Cortex of kidney (tissue), 1 donor: ENCODE results near the gene SYNM.

Experiments
- DNase-seq: peaks from one replicate; lab custom pipeline; 2025; lab: John Stamatoyannopoulos, UW

SYNM gene

DNA sequence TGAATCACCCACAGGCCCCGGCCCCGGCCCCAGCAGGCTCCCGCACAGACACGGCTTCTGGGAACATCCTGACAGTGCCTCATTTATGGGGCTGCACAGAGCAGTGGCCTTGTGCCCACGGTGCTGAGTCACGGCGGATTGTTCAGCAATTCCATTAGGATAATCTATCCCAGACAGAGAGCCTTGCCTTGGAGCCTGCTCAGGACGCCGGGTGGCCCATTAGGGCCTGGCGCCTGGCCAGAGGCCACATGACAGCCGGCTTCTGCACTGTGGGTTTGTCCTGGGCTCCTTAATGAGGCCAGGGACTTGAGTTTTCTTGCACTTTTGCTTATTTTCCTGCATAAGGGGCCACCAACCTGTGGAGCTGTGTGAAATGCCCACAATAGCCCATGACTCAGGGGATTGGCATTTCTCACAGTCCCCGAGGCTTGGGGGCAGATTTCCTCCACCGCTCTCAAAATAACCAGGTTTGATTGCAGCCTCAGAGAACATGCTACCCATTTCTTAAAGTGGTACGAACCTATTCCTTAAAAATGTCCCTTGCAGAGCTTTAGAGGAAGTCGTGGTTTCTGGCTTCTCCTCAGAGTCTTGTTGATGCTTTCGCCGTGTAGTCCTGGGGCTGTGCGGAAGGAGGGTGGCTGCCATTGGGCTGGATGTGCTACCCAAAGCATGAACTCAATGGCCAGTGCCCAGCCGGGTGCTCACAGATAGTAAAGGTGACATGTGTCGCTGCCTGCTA, 19.0 kb downstream of the SYNM start:
- DNase-seq = no peak

DNA sequence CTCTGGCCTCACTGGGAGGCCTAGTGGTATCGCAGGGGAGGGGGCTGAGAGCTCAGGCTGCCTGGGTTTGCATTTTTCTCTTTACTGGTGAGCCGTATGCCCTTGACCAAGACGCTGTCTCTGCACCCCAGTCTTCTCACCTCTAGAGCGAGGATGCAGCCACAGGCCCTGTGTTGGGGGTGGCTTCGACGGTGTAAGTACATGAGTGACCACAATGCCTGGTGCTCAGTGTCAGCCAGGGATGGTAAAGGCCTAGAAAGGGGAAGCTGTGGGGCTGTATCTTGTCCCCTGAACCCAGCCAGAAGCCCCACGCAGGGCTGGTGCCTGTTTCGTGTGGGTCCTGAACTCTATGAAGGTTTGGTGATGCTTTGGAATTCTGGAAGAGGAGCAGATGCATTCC, 19.8 kb downstream of the SYNM start:
- DNase-seq = no peak

DNA sequence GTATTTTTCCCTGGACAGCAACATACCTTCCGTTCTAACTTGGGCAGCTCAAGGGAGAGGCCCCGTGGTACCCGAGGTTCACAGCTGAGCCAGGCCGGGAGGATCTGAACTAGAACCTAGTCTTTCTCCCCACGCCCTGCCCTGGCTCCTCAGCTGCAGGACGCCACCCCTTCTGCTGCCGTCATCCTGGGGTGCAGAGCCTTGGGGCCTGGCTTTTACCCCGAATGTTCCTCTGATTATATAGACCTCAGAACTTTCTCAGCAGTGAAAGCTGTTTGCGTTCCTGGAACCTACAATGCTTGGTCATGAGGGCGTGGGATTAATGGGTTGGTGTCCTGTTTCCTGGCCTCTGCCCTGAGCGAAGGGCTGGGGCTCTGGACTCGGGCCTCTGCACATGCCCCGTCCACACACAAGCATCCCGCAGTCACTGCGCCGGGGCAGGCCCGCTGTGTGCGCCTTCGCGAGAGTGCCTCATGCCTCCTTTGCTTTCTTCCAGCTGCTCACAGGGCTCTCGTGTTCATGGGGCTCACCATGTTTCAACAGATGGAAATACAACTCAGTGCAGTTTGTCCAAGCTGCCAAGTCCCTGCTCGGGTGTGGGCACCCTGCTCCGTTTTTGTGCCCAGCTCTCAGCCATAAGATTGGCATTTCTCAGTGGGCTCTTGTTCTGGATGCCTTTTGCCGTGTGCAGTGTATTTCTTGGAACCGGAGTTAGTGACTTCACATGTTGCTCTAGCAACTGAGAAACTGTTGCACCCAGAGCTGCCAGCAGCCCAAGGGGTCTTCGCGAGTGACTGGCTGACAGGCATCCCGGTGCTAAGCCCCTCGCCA, 20.4 kb downstream of the SYNM start:
- DNase-seq = no peak

DNA sequence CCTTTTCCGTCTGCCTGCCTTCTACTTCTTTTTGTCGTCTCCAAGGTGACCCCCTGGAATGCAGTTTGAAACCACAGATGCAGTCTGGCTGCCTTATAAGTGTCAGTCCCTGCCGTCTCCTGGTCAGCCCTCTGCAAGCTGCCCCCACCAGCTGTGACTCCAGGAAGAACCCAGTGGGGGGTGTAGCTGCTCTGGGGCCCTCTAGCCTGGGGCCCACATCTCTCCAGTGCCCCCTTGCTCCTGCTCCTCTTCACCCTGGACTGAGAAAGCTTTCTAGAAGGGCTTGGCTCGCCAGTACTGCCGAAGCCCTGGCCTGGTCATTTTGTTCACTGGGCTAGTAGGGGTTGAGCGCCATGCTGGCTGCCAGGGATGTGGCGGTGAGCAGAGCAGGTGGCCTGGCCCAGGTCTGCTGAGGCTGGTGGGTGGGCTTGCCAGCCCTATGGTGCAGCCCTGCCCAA, 21.3 kb downstream of the SYNM start:
- no peak for DNase-seq

DNA sequence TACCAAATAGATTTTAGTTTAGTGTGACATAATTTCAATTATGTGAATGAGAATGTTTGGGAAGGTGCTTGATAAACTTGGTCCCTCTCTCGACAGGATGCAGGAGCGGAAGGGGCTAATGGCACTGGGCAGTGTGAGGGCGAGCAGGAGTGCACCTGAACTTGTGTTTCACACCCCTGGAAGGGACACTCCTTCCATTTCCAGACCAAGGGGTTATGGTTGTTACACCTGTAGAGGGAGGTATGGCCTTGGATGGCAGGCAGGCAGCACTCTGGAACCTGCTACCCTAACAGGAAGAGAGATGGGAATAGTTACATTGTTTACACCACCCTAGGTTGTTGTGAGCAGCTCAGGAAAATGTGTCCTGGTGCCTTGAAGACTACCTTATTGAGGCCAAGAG, 22.1 kb downstream of the SYNM start:
- DNase-seq = no peak

DNA sequence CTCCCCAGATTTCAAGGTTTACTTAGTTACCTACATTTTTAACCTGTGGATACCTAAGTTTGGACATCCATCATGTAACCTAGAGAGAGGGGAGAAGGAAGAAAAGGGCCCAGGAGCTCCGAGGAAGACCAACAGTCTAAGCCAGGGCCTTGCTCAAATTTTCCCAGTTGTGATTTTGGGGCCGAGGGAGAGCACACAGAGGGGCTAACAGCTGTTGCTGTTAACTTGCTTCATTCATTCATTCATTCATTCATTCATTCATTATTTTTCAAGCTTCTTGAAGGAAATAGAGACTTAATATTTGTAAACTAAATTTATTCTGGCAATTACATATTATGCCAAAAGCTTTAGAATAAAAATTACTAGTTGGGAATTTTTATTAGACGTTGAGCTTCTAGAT, 22.9 kb downstream of the SYNM start:
- DNase-seq = no peak

DNA sequence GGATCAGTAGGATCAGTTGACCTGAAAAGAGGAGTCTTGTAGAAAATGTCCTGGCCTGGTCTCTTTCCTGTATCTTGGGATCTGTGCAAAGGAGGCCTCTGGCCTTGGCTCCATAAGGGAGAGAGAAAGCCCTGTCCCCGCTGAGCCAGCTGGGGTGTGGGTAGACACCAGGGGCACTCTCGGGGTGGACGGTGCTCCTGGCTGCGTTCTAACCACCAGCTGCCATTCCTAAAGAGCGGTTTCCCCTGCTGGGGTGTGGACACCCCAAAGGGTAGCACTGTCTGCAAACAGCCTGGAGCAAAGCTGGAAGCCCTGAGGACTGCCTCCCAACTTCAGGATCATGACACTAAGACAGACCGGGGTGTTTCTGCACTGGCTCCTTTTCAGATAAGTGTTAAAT, 23.5 kb downstream of the SYNM start:
- no peak for DNase-seq

DNA sequence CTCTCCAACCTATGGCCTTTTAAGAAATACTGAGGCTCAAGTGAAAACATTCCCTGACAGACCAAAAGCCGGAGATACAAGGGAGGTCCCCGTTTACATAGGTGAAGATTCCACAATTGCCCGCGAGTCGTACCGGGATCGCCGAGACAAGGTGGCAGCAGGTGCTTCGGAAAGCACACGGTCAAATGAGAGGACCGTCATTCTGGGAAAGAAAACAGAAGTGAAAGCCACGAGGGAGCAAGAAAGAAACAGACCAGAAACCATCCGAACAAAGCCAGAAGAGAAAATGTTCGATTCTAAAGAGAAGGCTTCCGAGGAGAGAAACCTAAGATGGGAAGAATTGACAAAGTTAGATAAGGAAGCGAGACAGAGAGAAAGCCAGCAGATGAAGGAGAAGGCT, 24.8 kb downstream of the SYNM start:
- DNase-seq = no peak

DNA sequence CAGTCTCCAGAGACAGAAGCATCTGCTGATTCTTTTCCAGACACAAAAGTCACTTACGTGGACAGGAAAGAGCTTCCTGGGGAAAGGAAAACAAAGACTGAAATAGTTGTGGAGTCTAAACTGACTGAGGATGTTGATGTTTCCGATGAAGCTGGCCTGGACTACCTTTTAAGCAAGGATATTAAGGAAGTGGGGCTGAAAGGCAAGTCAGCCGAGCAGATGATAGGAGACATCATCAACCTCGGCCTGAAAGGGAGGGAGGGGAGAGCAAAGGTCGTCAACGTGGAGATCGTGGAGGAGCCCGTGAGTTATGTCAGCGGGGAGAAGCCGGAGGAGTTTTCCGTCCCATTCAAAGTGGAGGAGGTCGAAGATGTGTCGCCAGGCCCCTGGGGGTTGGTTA, 25.4 kb downstream of the SYNM start:
- DNase-seq = no peak

DNA sequence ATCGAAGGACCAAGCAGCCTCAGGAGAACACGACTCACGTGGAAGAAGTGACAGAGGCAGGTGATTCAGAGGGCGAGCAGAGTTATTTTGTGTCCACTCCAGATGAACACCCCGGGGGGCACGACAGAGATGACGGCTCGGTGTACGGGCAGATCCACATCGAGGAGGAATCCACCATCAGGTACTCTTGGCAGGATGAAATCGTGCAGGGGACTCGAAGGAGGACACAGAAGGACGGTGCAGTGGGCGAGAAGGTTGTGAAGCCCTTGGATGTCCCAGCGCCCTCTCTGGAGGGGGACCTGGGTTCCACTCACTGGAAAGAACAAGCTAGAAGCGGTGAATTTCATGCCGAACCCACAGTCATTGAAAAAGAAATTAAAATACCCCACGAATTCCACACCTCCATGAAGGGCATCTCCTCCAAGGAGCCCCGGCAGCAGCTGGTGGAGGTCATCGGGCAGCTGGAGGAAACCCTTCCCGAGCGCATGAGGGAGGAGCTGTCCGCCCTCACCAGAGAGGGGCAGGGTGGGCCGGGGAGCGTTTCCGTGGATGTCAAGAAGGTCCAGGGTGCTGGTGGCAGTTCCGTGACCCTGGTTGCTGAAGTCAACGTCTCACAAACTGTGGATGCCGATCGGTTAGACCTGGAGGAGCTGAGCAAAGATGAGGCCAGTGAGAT, 26.0 kb downstream of the SYNM start:
- DNase-seq = no peak

DNA sequence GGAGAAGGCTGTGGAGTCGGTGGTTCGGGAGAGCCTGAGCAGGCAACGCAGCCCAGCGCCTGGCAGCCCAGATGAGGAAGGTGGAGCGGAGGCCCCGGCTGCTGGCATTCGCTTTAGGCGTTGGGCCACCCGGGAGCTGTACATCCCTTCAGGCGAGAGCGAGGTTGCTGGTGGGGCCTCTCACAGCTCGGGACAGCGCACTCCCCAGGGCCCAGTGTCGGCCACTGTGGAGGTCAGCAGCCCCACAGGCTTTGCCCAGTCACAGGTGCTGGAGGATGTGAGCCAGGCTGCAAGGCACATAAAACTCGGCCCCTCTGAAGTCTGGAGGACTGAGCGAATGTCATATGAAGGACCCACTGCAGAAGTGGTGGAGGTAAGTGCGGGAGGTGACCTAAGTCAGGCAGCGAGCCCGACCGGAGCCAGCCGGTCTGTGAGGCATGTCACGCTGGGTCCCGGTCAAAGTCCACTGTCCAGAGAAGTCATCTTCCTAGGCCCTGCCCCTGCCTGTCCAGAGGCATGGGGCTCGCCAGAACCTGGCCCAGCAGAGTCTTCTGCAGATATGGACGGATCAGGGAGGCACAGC, 26.7 kb downstream of the SYNM start:
- no peak for DNase-seq

DNA sequence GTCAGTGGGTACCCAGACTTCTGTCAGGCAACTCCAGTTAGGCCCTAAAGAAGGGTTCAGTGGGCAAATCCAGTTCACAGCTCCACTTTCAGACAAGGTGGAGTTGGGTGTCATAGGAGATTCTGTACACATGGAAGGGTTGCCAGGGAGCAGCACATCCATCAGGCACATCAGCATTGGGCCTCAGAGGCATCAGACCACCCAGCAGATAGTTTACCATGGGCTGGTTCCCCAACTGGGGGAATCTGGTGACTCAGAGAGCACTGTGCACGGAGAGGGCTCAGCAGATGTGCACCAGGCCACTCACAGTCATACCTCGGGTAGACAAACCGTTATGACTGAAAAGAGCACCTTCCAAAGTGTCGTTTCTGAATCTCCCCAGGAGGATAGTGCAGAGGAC, 27.2 kb downstream of the SYNM start:
- DNase-seq = no peak

DNA sequence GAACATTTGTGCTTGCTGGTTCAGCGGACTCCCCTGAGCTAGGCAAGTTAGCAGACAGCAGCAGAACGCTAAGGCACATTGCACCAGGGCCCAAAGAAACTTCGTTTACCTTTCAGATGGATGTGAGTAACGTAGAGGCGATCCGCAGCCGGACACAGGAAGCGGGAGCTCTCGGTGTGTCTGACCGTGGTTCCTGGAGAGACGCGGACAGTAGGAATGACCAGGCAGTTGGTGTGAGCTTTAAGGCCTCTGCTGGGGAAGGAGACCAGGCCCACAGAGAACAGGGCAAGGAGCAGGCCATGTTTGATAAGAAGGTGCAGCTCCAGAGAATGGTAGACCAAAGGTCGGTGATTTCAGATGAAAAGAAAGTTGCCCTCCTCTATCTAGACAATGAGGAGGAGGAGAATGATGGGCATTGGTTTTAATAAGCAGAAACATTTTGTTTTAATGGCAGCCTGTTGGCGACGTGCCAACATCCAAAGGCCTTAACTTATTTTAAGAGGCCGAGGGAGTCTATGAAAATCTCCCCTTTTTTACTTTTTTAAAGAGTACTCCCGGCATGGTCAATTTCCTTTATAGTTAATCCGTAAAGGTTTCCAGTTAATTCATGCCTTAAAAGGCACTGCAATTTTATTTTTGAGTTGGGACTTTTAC, 27.9 kb downstream of the SYNM start:
- DNase-seq = no peak

DNA sequence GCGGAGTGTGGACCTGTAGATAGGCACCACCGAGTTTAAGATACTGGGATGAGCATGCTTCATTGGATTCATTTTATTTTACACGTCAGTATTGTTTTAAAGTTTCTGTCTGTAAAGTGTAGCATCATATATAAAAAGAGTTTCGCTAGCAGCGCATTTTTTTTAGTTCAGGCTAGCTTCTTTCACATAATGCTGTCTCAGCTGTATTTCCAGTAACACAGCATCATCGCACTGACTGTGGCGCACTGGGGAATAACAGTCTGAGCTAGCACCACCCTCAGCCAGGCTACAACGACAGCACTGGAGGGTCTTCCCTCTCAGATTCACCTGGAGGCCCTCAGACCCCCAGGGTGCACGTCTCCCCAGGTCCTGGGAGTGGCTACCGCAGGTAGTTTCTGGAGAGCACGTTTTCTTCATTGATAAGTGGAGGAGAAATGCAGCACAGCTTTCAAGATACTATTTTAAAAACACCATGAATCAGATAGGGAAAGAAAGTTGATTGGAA, 29.5 kb downstream of the SYNM start:
- no peak for DNase-seq

DNA sequence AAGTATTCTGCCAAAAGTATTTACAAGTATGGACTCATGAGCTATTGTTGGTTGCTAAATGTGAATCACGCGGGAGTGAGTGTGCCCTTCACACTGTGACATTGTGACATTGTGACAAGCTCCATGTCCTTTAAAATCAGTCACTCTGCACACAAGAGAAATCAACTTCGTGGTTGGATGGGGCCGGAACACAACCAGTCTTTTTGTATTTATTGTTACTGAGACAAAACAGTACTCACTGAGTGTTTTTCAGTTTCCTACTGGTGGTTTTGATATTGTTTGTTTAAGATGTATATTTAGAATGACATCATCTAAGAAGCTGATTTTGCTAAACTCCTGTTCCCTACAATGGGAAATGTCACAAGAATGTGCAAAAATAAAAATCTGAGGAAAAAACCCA, 30.3 kb downstream of the SYNM start:
- DNase-seq = no peak

DNA sequence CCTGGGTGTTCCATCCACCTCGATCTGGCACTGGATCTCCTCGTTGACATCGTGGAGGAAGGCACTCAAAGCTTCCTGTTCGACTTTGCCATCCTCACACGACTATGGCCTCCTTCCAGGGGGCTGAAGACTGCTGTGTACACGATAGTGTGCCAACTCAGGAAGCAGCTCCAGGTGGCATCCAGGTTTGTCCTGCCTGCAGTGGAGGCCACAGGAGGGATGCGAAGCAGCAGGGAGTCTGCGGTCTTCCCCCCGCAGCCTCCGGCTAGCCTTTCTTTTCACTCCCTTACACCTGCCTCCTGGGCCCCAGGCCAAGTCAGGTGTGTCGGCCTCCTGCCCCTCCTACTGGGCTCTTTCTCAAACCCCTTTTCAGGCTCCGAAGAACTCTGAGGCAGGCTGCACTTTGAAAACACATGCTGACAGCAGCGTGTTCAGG, 32.2 kb downstream of the SYNM start:
- DNase-seq = no peak

DNA sequence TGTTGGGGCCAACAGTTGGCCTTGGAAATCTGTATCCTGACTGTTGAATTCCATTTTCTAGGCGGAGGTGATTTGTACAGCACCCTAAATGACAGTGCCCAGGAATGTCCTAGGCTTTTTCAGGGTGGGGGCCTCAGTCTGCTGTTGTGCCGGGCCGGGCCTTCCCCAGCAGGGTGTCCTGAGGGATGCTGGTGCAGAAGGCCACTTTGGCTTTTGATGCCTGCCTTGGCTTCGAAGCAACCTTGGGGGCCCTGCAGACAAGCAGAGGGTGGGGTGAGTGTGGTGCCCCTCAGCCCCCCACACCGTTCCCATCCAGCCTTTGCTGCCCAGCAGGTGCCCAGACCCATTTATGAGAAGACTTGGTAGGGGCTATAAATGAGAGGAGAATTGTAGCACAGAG, 33.0 kb downstream of the SYNM start:
- DNase-seq = no peak

DNA sequence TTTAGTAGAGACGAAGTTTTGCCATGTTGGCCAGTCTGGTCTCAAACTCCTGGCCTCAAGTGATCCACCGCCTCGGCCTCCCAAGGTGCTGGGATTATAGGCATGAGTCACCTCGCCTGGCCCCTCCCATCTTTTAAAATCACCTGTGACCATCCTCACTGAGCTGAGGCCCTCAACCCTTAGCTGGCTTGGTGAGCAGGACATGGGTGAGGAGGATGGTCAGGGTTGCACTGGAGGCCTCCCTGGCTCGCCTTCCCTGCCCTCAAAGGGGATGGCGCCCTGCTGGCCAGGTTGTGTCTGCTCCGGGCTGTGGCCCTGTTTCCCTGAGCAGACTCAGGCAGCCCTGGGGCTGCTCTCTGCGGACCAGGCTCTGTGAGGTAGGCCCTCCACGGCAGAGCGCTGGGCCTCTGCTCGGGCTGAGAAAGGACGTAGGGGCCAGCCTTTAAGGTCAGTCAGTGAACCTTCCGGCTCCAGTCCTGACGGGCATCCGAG, 33.7 kb downstream of the SYNM start:
- DNase-seq = no peak

DNA sequence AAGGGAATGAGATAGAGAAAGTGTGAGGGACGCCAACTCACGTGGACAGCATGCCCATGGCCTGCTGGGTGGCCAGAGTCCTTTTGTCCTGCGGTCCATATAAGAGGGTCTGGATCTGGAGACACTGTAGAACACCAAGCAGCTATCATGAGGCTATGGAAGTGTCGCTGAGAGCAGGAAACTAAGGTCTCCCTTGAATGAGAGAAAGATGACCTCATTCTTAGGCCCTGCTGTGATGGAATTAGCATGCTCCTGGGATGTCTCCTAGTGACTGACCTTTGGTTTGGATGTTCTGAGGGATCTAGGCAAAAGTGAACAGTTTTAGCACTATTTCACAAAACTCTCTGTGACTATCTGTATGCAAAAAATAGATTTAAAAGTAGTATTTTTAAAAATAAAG, 34.4 kb downstream of the SYNM start:
- no peak for DNase-seq

DNA sequence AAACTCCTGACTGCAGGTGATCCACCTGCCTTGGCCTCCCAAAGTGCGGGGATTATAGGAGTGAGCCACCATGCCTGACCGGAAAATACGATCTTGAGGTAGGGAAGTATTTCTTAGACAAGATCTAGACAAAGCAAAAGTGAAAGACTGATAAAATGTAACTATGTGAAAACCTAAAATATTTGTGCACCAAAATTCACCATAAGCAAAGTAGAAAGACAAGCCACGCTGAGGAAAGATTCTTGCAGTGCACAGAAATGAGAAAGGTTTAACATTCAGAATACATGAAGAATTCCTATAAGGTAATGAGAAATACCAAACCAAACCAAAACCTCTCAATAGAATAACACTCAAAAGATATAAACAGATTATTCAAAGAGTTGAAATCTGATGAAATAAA, 35.7 kb downstream of the SYNM start:
- no peak for DNase-seq

DNA sequence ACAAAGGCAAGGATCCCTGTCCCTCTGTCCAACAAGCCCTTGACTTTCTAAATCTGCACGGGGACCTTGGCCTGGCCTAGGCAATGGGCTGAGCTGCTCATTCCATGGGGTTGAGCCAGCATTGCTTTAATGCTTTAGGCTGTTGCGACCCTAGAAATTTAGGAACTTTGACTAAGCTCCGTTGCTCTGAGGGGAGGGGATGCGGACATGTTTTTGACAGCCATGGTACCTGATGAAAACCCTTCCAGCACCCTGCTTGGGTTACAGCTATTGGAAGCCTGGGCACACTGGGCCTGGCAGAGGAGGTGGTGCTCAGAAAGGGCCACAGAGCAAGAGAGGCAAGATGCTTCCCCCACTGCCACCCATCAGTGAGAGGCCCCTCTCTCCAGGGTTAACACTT, 37.1 kb downstream of the SYNM start:
- no peak for DNase-seq

DNA sequence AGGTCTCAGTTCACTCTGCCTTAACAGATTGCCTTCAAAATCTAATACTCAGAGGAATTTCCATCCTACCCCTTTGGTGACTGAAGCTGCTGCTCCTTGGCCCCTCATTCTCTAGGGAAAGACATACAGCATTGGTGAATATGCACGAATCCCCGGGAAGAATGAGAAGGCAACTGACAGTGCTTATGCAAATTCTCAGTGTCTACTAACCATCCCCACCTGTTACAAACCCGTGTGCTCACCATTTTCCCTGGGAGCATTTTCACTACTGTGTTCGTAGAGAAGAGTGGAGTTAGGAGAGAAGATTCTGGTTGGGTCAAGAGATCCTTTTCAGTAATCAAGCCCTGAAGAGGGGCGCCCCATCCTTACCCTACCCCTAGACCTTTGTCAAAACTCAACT, 37.7 kb downstream of the SYNM start:
- no peak for DNase-seq
